GM18858 (cell line): ENCODE results near the gene P3R3URF.
"Not testable (repeated sequence)": the region's sequence is repeated elsewhere in the genome, so short reads cannot be mapped to it uniquely, and the experiment has no call there.

Experiments used
- ATAC-seq: cut with Tn5 transposase; IDR thresholded peaks from one replicate; pipeline ENCODE4 v1.9.1; 2021; ENCODE audit not compliant: unreplicated experiment

The P3R3URF gene

GRCh38 chr1:46176211-46176865 lies at the start of gene P3R3URF:
P3R3URF (minus strand) TSS chr1:46176488; CDS start chr1:46176471, 17 bp downstream.
- ATAC-seq = no peak

- no peak for ATAC-seq
Observed at GRCh38 chr1:46224966-46225365, 48.7 kb upstream of the P3R3URF start.

GRCh38 chr1:46223472-46223943 lies 47.2 kb upstream of the P3R3URF start:
- no peak for ATAC-seq

GRCh38 chr1:46223055-46223454 lies 46.8 kb upstream of the P3R3URF start:
- not testable (repeated sequence) for ATAC-seq

- no peak for ATAC-seq
Observed at GRCh38 chr1:46221749-46222148, 45.5 kb upstream of the P3R3URF start.

GRCh38 chr1:46220808-46221207 lies 44.5 kb upstream of the P3R3URF start:
- no peak for ATAC-seq

- no peak for ATAC-seq
Observed at GRCh38 chr1:46219551-46220520, 43.5 kb upstream of the P3R3URF start.

- ATAC-seq = no peak
Observed at GRCh38 chr1:46218443-46218842, 42.2 kb upstream of the P3R3URF start.

GRCh38 chr1:46215504-46215903 lies 39.2 kb upstream of the P3R3URF start:
- no peak for ATAC-seq

- ATAC-seq = no peak
Observed at GRCh38 chr1:46211051-46211450, 34.8 kb upstream of the P3R3URF start.

GRCh38 chr1:46210561-46210960 lies 34.3 kb upstream of the P3R3URF start:
- no peak for ATAC-seq

- no peak for ATAC-seq
Observed at GRCh38 chr1:46206399-46206798, 30.1 kb upstream of the P3R3URF start.

GRCh38 chr1:46205791-46206190 lies 29.5 kb upstream of the P3R3URF start:
- ATAC-seq = no peak

- no peak for ATAC-seq
Observed at GRCh38 chr1:46205141-46205540, 28.9 kb upstream of the P3R3URF start.

GRCh38 chr1:46204406-46204742 lies 28.1 kb upstream of the P3R3URF start:
- no peak for ATAC-seq

GRCh38 chr1:46203738-46204405 lies 27.6 kb upstream of the P3R3URF start:
- no peak for ATAC-seq

- no peak for ATAC-seq
Observed at GRCh38 chr1:46199233-46199749, 23.0 kb upstream of the P3R3URF start.

- peak; percentile 77 for ATAC-seq
Observed at GRCh38 chr1:46197964-46198811, 21.9 kb upstream of the P3R3URF start, which contains the start of gene POMGNT1. POMGNT1 (minus strand) TSS chr1:46198434; CDS start chr1:46197821, 613 bp downstream.

- ATAC-seq = no peak
Observed at GRCh38 chr1:46197560-46197963, 21.3 kb upstream of the P3R3URF start.

- ATAC-seq = no peak
Observed at GRCh38 chr1:46196609-46197008, 20.3 kb upstream of the P3R3URF start.
